ENCODE results near the gene HDAC9. TPM values are rescaled to one million over a fixed set of nuclear protein-coding genes. Genes with fewer than 3 reads are reported as not detected.
A peak's percentile ranks its signal among the peaks of the same experiment; 100 is the strongest.

HDAC9 gene
- total RNA-seq, 1 experiment from 2014 or later = 159 TPM

- Mint-ChIP-seq H3K36me3 (ENCODE audit: insufficient read depth, unreplicated experiment) (peaks cover 58% of the 10 kb centered on the region), H3K4me1 (ENCODE audit: low read depth, unreplicated experiment) (peaks cover 50% of the 10 kb centered on the region), H3K4me3 (ENCODE audit: low read depth, unreplicated experiment) (peak overlapping the region; percentile 74), H3K27me3 (ENCODE audit: unreplicated experiment) (no peaks in the 10 kb centered on the region), H3K9me3 (ENCODE audit: low read depth, unreplicated experiment) (no peaks in the 10 kb centered on the region), H3K27ac (ENCODE audit: unreplicated experiment) (peak overlapping the region; percentile 98)
- TSS peak; percentile 52 for BruUV-seq (replicated peaks)
- intact Hi-C loops (cut with micrococcal nuclease; ENCODE audit: unreplicated experiment) = loop anchor here (2.0 kb wide), 1 partner anchor 155 kb away; no protein-coding TSS in a partner anchor
- CTCF ChIA-PET = interaction anchor here (0.5 to 2.7 kb wide), 15 partner anchors 10 to 496 kb away, joined by 3 to 27 read pairs (median 6); partner anchors contain the start of gene HDAC9
- no peak for DNase-seq
- no peak for TF ChIP-seq CTCF (IDR thresholded peaks at IDR 0.05; ENCODE audit: unreplicated experiment)
Observed at GRCh38 chr7:18509481-18509880, 13.9 kb downstream of the HDAC9 start.

- TF ChIP-seq CTCF (IDR thresholded peaks at IDR 0.05; ENCODE audit: unreplicated experiment) = no peak
- Mint-ChIP-seq H3K27me3 (ENCODE audit: unreplicated experiment) (no peaks in the 10 kb centered on the region), H3K36me3 (ENCODE audit: insufficient read depth, unreplicated experiment) (peaks cover 73% of the 10 kb centered on the region), H3K4me3 (ENCODE audit: low read depth, unreplicated experiment) (peak overlapping the region; percentile 74), H3K9me3 (ENCODE audit: low read depth, unreplicated experiment) (no peaks in the 10 kb centered on the region), H3K4me1 (ENCODE audit: low read depth, unreplicated experiment) (peaks cover 45% of the 10 kb centered on the region), H3K27ac (ENCODE audit: unreplicated experiment) (peak overlapping the region; percentile 98)
- CTCF ChIA-PET = interaction anchor here (1.0 kb wide), 1 partner anchor 16 kb away, joined by 4 read pairs; the partner anchor contains the start of gene HDAC9
- DNase-seq = no peak
- no TSS peak for BruUV-seq (replicated peaks)
- intact Hi-C loops (cut with micrococcal nuclease; ENCODE audit: unreplicated experiment) = loop anchor here (2.0 kb wide), 1 partner anchor 59 kb away; no protein-coding TSS in a partner anchor
Observed at GRCh38 chr7:18511351-18512140, 16.0 kb downstream of the HDAC9 start.

- DNase-seq = no peak
- intact Hi-C loops (cut with micrococcal nuclease; ENCODE audit: unreplicated experiment) = no loop called here
- no peaks in the 10 kb centered on the region for H3K27me3 Mint-ChIP-seq (ENCODE audit: unreplicated experiment)
- peak overlapping the region; percentile 74 for H3K4me3 Mint-ChIP-seq (ENCODE audit: low read depth, unreplicated experiment)
- peaks cover 2% of the 10 kb centered on the region for H3K9me3 Mint-ChIP-seq (ENCODE audit: low read depth, unreplicated experiment)
- TF ChIP-seq CTCF (IDR thresholded peaks at IDR 0.05; ENCODE audit: unreplicated experiment) = no peak
- CTCF ChIA-PET = interaction anchor here (0.9 to 2.8 kb wide), 7 partner anchors 8 to 160 kb away, joined by 3 to 11 read pairs (median 4); no protein-coding TSS in a partner anchor
- no TSS peak for BruUV-seq (replicated peaks)
- peaks cover 81% of the 10 kb centered on the region for H3K36me3 Mint-ChIP-seq (ENCODE audit: insufficient read depth, unreplicated experiment)
- H3K4me1 Mint-ChIP-seq (ENCODE audit: low read depth, unreplicated experiment) = peaks cover 49% of the 10 kb centered on the region
- H3K27ac Mint-ChIP-seq (ENCODE audit: unreplicated experiment) = peak overlapping the region; percentile 98
Observed at GRCh38 chr7:18513343-18513742, 17.8 kb downstream of the HDAC9 start.

- Mint-ChIP-seq H3K4me1 (ENCODE audit: low read depth, unreplicated experiment) (peaks cover 57% of the 10 kb centered on the region), H3K4me3 (ENCODE audit: low read depth, unreplicated experiment) (peak overlapping the region; percentile 59), H3K27ac (ENCODE audit: unreplicated experiment) (peak overlapping the region; percentile 98), H3K36me3 (ENCODE audit: insufficient read depth, unreplicated experiment) (peaks cover 79% of the 10 kb centered on the region), H3K27me3 (ENCODE audit: unreplicated experiment) (no peaks in the 10 kb centered on the region), H3K9me3 (ENCODE audit: low read depth, unreplicated experiment) (peaks cover 2% of the 10 kb centered on the region)
- intact Hi-C loops (cut with micrococcal nuclease; ENCODE audit: unreplicated experiment) = no loop called here
- DNase-seq = no peak
- no TSS peak for BruUV-seq (replicated peaks)
- no peak for TF ChIP-seq CTCF (IDR thresholded peaks at IDR 0.05; ENCODE audit: unreplicated experiment)
- CTCF ChIA-PET = interaction anchor here (0.9 to 2.8 kb wide), 9 partner anchors 9 to 163 kb away, joined by 3 to 11 read pairs (median 4); no protein-coding TSS in a partner anchor
Observed at GRCh38 chr7:18515067-18515466, 19.5 kb downstream of the HDAC9 start.

Measured in Calu3 (cell line).